ENCODE results near the gene SHC3.

SHC3 gene

GRCh38 chr9:88975966-88976889 is 202.4 kb downstream of the SHC3 start:
- TF ChIP-seq CTCF (IDR thresholded peaks at IDR 0.05; ENCODE audit: control insufficient read depth, insufficient read depth, low read depth, low read length, missing control alignments) = no peak
- no peak for DNase-seq (ENCODE audit: low read depth)
- no peak overlapping the region for H3K4me3 ChIP-seq (ENCODE audit: control insufficient read depth, low read depth, low read length)

GRCh38 chr9:88974641-88975040 is 204.0 kb downstream of the SHC3 start:
- no peak for TF ChIP-seq CTCF (IDR thresholded peaks at IDR 0.05; ENCODE audit: control insufficient read depth, insufficient read depth, low read depth, low read length, missing control alignments)
- no peak for DNase-seq (ENCODE audit: low read depth)
- H3K4me3 ChIP-seq (ENCODE audit: control insufficient read depth, low read depth, low read length) = no peak overlapping the region

- no peak for TF ChIP-seq CTCF (IDR thresholded peaks at IDR 0.05; ENCODE audit: control insufficient read depth, insufficient read depth, low read depth, low read length, missing control alignments)
- no peak overlapping the region for H3K4me3 ChIP-seq (ENCODE audit: control insufficient read depth, low read depth, low read length)
- no peak for DNase-seq (ENCODE audit: low read depth)
These were observed 205.2 kb downstream of the SHC3 start for GRCh38 chr9:88973281-88974045.

- no peak overlapping the region for H3K4me3 ChIP-seq (ENCODE audit: control insufficient read depth, low read depth, low read length)
- DNase-seq (ENCODE audit: low read depth) = no peak
- TF ChIP-seq CTCF (IDR thresholded peaks at IDR 0.05; ENCODE audit: control insufficient read depth, insufficient read depth, low read depth, low read length, missing control alignments) = no peak
These were observed 206.2 kb downstream of the SHC3 start for GRCh38 chr9:88972401-88972800.

- no peak for DNase-seq (ENCODE audit: low read depth)
- no peak for TF ChIP-seq CTCF (IDR thresholded peaks at IDR 0.05; ENCODE audit: control insufficient read depth, insufficient read depth, low read depth, low read length, missing control alignments)
- no peak overlapping the region for H3K4me3 ChIP-seq (ENCODE audit: control insufficient read depth, low read depth, low read length)
These were observed 207.3 kb downstream of the SHC3 start for GRCh38 chr9:88971131-88971960.

All from AG09309 (cell line).